Stimulated activated CD8-positive, alpha-beta memory T cell treated with anti-CD3 and anti-CD28 coated beads, Interleukin-7, amount 100 ng/mL, for 4 hours (primary cell): ENCODE results near the gene CCDC39.
"Not testable (repeated sequence)": the region's sequence is repeated elsewhere in the genome, so short reads cannot be mapped to it uniquely, and the experiment has no call there.

Experiments used
- DNase-seq, 2 donors: peaks; one replicate each; pipeline ENCODE4 v3.0.0-alpha.2; 2020; ENCODE audit warnings: low read depth in 2 of 2

The CCDC39 gene

GRCh38 chr3:180624714-180625113 is 54.6 kb downstream of the CCDC39 start:
- DNase-seq = no peak

GRCh38 chr3:180619723-180620122 is 59.6 kb downstream of the CCDC39 start:
- no peak for DNase-seq

GRCh38 chr3:180618563-180618962 is 60.7 kb downstream of the CCDC39 start:
- not testable (repeated sequence) for DNase-seq

- no peak for DNase-seq
Observed at GRCh38 chr3:180617049-180617448, 62.2 kb downstream of the CCDC39 start.

- DNase-seq = no peak
Observed at GRCh38 chr3:180615954-180616353, 63.3 kb downstream of the CCDC39 start.

GRCh38 chr3:180612364-180612763 is 66.9 kb downstream of the CCDC39 start:
- DNase-seq = no peak

GRCh38 chr3:180611006-180611405 is 68.3 kb downstream of the CCDC39 start:
- no peak for DNase-seq

- peak; percentile 89 to 90 for DNase-seq
Observed at GRCh38 chr3:180601688-180602666, 77.3 kb downstream of the CCDC39 start, which contains the start of gene TTC14. TSS of gene TTC14 (plus strand) at chr3:180602163. CDS start at chr3:180602262, 99 bp downstream.

GRCh38 chr3:180600473-180600872 is 78.8 kb downstream of the CCDC39 start:
- no peak for DNase-seq

GRCh38 chr3:180595559-180595935 is 83.7 kb downstream of the CCDC39 start:
- DNase-seq = no peak

GRCh38 chr3:180594631-180595558 is 84.4 kb downstream of the CCDC39 start:
- no peak for DNase-seq

- not testable (repeated sequence) for DNase-seq
Observed at GRCh38 chr3:180593631-180594030, 85.7 kb downstream of the CCDC39 start.

GRCh38 chr3:180590396-180590795 is 88.9 kb downstream of the CCDC39 start:
- DNase-seq = no peak

- no peak for DNase-seq
Observed at GRCh38 chr3:180580934-180581333, 98.4 kb downstream of the CCDC39 start.

- no peak for DNase-seq
Observed at GRCh38 chr3:180575571-180575970, 103.7 kb downstream of the CCDC39 start.

GRCh38 chr3:180571831-180572598 is 107.3 kb downstream of the CCDC39 start:
- no peak for DNase-seq

- DNase-seq = no peak
Observed at GRCh38 chr3:180570238-180570637, 109.1 kb downstream of the CCDC39 start.

- no peak for DNase-seq
Observed at GRCh38 chr3:180564676-180565075, 114.6 kb downstream of the CCDC39 start.
